ENCODE measurements around the gene INTS12.
"Not testable (repeated sequence)": the region's sequence is repeated elsewhere in the genome, so short reads cannot be mapped to it uniquely, and the experiment has no call there.

INTS12 gene

DNA sequence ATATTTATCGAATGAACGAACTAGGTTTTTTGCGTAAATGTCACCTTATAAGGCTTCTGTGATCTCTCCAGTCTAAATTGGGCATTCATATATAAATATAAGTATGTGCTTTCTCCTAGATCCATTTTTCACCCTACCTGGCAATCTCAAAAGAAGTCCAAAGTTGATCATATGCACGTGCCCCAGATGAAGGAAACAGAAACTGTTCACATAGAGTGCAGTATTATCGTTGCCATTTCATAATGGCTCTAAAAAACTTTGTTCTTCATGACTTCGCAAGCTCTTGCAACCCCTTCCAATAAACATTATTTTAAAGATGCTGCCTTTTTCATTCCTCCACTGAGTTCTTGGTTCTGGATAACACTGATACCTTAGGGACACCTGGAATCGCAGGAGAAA is 708 bp downstream of the INTS12 start (continued):
- TF ChIP-seq RARB (CRISPR knock-in tag; IDR thresholded peaks at IDR 0.05) = no peak
- no peak for TF ChIP-seq ESRRG (CRISPR knock-in tag; IDR thresholded peaks at IDR 0.05)
- TF ChIP-seq ISL1 (CRISPR knock-in tag; IDR thresholded peaks at IDR 0.05) = no peak
- TF ChIP-seq, protein P1, sequence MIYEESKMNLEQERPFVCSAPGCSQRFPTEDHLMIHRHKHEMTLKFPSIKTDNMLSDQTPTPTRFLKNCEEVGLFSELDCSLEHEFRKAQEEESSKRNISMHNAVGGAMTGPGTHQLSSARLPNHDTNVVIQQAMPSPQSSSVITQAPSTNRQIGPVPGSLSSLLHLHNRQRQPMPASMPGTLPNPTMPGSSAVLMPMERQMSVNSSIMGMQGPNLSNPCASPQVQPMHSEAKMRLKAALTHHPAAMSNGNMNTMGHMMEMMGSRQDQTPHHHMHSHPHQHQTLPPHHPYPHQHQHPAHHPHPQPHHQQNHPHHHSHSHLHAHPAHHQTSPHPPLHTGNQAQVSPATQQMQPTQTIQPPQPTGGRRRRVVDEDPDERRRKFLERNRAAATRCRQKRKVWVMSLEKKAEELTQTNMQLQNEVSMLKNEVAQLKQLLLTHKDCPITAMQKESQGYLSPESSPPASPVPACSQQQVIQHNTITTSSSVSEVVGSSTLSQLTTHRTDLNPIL (CRISPR knock-in tag; IDR thresholded peaks at IDR 0.05; ENCODE audit: low read depth) = no peak
- TF ChIP-seq ZFP3 (CRISPR knock-in tag; IDR thresholded peaks at IDR 0.05) = no peak
- no peak for TF ChIP-seq ZFP30 (CRISPR knock-in tag; IDR thresholded peaks at IDR 0.05)

DNA sequence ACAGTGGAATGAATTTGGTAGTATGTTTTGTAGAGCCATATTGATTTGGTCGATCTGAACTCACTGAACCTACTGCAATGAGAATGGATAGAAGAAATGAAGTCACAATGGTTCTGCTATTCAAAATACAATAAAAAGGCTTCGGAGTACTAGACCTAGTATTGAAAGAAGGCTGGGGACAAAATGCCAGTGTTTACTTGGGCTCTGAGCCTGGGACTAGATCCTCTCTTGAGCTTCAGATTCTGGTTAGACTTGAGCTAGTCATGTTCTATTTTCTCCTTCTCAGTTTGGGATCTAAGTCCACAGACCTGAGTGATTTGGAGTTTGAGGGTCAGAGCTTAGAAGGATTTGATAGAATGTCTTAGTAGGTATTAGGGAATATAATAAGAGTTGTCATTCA is 9.9 kb downstream of the INTS12 start:
- no peak for ATAC-seq
- TF ChIP-seq CSDC2 (CRISPR knock-in tag; IDR thresholded peaks at IDR 0.05) (no peak), GLIS3 (CRISPR knock-in tag; IDR thresholded peaks at IDR 0.05) (no peak), ESRRG (CRISPR knock-in tag; IDR thresholded peaks at IDR 0.05) (no peak), ARNTL (CRISPR knock-in tag; IDR thresholded peaks at IDR 0.05; ENCODE audit: borderline replicate concordance, low read depth) (no peak), TCF4 (CRISPR knock-in tag; IDR thresholded peaks at IDR 0.05; ENCODE audit: borderline replicate concordance) (no peak), ZFP3 (CRISPR knock-in tag; IDR thresholded peaks at IDR 0.05) (no peak), ZNF70 (CRISPR knock-in tag; IDR thresholded peaks at IDR 0.05) (no peak), TOX (CRISPR knock-in tag; IDR thresholded peaks at IDR 0.05; ENCODE audit: borderline replicate concordance) (no peak), ZNF565 (CRISPR knock-in tag; conservative IDR thresholded peaks at IDR 0.05; ENCODE audit: low read depth) (no peak), ZNF8 (CRISPR knock-in tag; IDR thresholded peaks at IDR 0.05) (no peak), SNAI2 (CRISPR knock-in tag; IDR thresholded peaks at IDR 0.05) (no peak), OSR1 (CRISPR knock-in tag; IDR thresholded peaks at IDR 0.05) (no peak), ISL1 (CRISPR knock-in tag; IDR thresholded peaks at IDR 0.05) (no peak), ZC3H10 (CRISPR knock-in tag; IDR thresholded peaks at IDR 0.05) (no peak)
- TF ChIP-seq, protein P2, sequence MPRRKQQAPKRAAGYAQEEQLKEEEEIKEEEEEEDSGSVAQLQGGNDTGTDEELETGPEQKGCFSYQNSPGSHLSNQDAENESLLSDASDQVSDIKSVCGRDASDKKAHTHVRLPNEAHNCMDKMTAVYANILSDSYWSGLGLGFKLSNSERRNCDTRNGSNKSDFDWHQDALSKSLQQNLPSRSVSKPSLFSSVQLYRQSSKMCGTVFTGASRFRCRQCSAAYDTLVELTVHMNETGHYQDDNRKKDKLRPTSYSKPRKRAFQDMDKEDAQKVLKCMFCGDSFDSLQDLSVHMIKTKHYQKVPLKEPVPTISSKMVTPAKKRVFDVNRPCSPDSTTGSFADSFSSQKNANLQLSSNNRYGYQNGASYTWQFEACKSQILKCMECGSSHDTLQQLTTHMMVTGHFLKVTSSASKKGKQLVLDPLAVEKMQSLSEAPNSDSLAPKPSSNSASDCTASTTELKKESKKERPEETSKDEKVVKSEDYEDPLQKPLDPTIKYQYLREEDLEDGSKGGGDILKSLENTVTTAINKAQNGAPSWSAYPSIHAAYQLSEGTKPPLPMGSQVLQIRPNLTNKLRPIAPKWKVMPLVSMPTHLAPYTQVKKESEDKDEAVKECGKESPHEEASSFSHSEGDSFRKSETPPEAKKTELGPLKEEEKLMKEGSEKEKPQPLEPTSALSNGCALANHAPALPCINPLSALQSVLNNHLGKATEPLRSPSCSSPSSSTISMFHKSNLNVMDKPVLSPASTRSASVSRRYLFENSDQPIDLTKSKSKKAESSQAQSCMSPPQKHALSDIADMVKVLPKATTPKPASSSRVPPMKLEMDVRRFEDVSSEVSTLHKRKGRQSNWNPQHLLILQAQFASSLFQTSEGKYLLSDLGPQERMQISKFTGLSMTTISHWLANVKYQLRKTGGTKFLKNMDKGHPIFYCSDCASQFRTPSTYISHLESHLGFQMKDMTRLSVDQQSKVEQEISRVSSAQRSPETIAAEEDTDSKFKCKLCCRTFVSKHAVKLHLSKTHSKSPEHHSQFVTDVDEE (CRISPR knock-in tag; IDR thresholded peaks at IDR 0.05) = no peak
- TF ChIP-seq, protein P3, sequence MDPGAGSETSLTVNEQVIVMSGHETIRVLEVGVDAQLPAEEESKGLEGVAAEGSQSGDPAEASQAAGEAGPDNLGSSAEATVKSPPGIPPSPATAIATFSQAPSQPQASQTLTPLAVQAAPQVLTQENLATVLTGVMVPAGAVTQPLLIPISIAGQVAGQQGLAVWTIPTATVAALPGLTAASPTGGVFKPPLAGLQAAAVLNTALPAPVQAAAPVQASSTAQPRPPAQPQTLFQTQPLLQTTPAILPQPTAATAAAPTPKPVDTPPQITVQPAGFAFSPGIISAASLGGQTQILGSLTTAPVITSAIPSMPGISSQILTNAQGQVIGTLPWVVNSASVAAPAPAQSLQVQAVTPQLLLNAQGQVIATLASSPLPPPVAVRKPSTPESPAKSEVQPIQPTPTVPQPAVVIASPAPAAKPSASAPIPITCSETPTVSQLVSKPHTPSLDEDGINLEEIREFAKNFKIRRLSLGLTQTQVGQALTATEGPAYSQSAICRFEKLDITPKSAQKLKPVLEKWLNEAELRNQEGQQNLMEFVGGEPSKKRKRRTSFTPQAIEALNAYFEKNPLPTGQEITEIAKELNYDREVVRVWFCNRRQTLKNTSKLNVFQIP (CRISPR knock-in tag; IDR thresholded peaks at IDR 0.05; ENCODE audit: borderline replicate concordance, low read depth) = no peak
- TF ChIP-seq, protein P4, sequence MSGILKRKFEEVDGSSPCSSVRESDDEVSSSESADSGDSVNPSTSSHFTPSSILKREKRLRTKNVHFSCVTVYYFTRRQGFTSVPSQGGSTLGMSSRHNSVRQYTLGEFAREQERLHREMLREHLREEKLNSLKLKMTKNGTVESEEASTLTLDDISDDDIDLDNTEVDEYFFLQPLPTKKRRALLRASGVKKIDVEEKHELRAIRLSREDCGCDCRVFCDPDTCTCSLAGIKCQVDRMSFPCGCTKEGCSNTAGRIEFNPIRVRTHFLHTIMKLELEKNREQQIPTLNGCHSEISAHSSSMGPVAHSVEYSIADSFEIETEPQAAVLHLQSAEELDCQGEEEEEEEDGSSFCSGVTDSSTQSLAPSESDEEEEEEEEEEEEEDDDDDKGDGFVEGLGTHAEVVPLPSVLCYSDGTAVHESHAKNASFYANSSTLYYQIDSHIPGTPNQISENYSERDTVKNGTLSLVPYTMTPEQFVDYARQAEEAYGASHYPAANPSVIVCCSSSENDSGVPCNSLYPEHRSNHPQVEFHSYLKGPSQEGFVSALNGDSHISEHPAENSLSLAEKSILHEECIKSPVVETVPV (CRISPR knock-in tag; IDR thresholded peaks at IDR 0.05) = no peak

DNA sequence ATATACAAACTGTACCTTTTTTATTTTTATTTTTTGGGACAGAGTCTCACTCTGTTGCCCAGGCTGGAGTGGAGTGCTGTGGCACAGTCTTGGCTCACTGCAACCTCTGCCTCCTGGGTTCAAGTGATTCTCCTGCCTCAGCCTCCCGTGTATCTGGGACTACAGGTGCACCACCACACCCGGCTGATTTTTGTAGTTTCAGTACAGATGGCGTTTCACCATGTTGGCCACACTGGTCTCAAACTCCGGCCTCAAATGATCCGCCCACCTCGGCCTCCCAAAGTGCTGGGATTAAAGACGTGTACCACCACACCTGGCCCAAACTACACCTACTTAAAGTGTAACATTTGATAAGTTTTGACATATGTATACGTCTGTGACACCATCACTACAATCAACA is 12.7 kb downstream of the INTS12 start:
- not testable (repeated sequence) for ATAC-seq

DNA sequence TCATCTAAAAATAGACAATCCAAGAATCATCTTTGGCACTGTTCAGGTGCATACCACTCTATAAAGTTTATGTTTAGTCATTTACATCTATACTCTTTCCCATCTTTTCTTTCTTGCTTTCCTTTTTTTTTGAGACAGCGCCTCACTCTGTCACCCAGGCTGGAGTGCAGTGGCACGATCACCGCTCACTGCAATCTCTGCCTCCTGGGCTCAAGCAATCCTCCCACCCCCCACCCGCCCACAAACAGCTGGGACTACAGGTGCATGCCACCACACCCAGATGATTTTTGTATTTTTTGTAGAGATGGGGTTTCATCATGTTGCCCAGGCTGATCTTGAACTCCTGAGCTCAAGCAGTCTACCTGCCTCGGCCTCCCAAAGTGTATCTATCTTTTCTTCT is 13.7 kb downstream of the INTS12 start:
- ATAC-seq = not testable (repeated sequence)

DNA sequence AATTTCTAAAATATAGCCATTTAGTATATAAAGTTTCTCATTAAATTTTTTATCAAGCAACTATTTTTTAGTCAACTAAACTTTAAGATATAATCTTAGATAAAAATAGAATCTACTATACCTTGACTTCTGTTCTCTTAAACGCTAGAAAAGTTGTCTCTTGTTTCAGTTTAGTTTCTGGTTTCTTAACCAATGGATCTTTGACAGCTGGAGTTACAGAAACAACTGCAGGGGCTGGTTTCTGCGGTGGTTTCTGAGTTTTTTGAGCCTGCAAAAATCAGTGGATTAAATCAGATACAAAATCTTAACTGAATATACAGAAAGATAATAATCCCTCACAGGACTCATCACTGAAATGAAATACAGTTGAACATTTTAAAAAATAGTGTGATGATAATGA is 21.9 kb downstream of the INTS12 start:
- no peak for ATAC-seq
- TF ChIP-seq OSR1 (CRISPR knock-in tag; IDR thresholded peaks at IDR 0.05) (no peak), PPARA (CRISPR knock-in tag; IDR thresholded peaks at IDR 0.05; ENCODE audit: borderline replicate concordance) (no peak), CSDC2 (CRISPR knock-in tag; IDR thresholded peaks at IDR 0.05) (no peak), ISL1 (CRISPR knock-in tag; IDR thresholded peaks at IDR 0.05) (no peak), TOX (CRISPR knock-in tag; IDR thresholded peaks at IDR 0.05; ENCODE audit: borderline replicate concordance) (no peak), BACH2 (CRISPR knock-in tag; IDR thresholded peaks at IDR 0.05; ENCODE audit: borderline replicate concordance) (no peak), ZFP3 (CRISPR knock-in tag; IDR thresholded peaks at IDR 0.05) (no peak), GLIS3 (CRISPR knock-in tag; IDR thresholded peaks at IDR 0.05) (no peak), ZFP30 (CRISPR knock-in tag; IDR thresholded peaks at IDR 0.05) (no peak), ARNTL (CRISPR knock-in tag; IDR thresholded peaks at IDR 0.05; ENCODE audit: borderline replicate concordance, low read depth) (no peak), ZNF70 (CRISPR knock-in tag; IDR thresholded peaks at IDR 0.05) (no peak), TCF4 (CRISPR knock-in tag; IDR thresholded peaks at IDR 0.05; ENCODE audit: borderline replicate concordance) (no peak), RARB (CRISPR knock-in tag; IDR thresholded peaks at IDR 0.05) (no peak), ZC3H10 (CRISPR knock-in tag; IDR thresholded peaks at IDR 0.05) (no peak)
- TF ChIP-seq, protein P4 (CRISPR knock-in tag; IDR thresholded peaks at IDR 0.05) = no peak
- TF ChIP-seq, protein P1 (CRISPR knock-in tag; IDR thresholded peaks at IDR 0.05; ENCODE audit: low read depth) = no peak

Measured in SK-N-SH treated with all-trans-retinoic acid at 6 μM for 48 hours (cell line).